NCI-H187 (cell line): ENCODE measurements around the gene UST.
"Not testable (repeated sequence)": the region's sequence is repeated elsewhere in the genome, so short reads cannot be mapped to it uniquely, and the experiment has no call there.

Experiments
- DNase-seq, 2 experiments: peaks; one replicate each; lab custom pipeline; 2025; lab: John Stamatoyannopoulos, UW

The UST gene

DNA sequence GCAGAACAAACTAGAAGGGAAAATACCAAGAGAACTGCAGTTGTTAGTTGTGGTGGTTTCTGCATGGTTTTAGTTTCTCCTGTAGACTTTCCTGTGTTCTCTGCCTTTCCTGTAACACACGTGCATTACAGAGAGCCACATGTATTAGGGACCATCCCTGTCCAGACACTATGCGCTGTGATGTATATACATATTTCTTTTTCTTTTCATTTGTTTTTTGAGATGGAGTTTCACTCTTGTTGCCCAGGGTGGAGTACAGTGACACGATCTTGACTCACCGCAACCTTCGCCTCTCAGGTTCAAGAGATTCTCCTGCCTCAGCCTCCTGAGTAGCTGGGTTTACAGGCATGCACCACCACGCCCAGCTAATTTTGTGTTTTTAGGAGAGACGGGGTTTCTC lies 292.2 kb downstream of the UST start:
- DNase-seq, result not testable (repeated sequence)

DNA sequence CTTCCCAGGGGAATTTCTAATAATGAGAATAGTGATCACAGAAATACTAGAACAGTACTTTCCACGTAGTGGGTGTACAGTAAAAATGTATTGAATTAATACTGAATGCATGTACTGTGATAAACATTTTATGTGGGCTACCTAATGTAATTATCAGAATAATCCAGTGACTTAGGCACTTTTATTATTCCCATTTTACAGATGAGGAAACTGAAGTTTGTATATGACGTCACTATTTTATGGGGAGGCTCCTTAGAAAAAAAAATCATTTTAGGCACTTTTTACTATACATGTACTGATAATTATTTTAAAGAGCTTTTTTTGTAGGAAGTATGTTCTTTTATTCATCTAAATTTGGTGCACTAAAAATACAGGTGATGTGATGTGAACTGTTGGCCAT lies 295.1 kb downstream of the UST start:
- DNase-seq, result no peak

DNA sequence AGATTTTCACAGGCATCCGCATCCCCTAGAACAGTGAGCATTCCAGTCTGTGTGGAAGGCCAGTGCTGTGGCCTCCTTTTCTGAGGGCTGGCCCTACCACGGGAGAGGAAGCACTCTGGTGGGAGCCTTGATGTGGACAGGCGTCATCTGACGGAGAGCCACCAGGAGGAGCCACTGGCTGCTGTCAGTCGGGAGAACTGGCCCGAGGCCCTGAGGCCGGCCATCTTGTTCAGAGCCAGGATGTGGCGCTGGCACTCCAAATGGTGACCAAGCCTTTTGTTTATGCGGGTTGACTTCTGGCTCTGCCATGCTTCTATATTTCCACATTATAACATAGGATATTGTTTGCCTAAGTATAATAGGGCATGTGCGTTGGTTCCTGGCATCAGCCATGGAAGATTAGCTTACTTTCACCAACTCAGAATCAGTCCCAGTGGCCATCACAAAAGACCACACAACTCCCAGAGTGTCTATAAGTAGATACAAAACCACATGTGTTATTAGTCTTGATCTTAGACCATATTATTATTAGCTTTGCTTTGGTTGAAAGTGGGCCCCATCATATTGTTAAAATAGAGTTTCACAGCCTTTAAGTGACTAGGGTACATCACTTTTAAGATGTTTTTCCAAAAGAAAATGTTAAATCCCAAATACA lies 296.8 kb downstream of the UST start:
- DNase-seq, result no peak

DNA sequence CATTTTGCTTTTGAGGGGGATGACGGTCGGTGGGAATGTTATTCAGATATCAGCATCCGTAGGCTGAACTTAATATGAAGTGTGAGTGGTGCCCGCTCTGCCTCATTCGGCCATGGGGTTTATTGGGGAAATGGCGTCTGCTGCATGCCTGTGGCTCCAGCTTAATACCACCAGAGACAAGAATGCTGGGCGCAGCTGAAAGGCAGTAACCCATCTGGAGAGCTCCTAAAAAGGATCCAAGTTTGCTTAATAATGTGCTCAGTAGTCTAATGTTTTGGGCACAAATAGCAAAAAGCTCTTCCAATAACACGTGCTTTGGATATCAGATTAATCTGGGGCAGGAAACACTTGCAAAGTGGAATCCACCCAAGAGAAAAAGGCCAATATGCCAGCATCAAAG lies 297.7 kb downstream of the UST start:
- no peak for DNase-seq

DNA sequence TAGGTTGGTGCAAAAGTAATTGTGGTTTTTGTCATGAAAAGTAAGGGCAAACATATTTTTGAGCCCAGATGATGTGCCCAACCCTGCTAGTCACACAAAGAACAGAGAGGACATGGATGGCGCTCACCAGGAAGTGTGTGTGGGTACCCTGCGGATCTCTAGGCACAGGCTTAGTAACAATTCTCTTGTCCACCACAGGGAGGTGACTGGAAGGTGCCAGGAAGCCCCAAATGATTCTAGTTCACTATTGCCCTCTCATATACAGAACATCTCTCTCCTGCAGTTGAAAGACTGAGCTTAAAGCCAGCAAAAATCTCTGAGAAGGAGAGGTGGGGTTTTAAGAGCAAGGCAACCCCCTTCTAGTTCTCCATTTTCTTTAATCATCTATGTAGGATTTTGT lies 298.6 kb downstream of the UST start:
- DNase-seq, result no peak

DNA sequence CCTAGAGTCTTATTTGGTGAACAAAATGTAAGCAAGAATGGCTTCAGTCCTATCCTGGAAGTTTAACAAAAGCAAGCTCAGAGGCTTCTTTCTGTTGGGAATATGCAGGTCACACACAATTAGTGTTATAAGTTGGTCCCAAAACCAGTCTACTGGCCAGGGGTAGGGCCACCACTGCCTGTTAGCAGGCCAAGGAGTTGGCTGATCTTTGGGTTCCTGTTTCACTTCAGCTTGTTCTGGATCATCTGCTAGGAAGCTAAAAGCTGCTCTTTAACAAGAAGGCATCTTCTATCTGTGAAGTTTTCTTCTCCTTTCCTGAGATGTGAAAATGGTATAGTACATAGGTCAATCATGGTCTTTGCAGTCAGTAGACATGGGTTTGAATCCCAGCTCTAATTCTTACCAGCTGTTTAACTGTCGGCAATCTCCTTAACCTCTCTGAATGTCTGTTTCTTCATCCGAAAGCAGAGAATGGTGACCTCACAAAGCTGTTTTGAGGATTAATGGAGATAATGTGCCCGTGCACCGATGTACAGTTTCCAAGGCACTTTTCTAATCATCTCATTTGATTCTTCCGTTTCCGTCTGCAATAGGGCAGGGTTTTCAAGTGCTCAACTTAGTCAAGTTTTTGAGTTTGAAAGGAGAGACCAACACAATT lies 299.5 kb downstream of the UST start:
- DNase-seq, result no peak

DNA sequence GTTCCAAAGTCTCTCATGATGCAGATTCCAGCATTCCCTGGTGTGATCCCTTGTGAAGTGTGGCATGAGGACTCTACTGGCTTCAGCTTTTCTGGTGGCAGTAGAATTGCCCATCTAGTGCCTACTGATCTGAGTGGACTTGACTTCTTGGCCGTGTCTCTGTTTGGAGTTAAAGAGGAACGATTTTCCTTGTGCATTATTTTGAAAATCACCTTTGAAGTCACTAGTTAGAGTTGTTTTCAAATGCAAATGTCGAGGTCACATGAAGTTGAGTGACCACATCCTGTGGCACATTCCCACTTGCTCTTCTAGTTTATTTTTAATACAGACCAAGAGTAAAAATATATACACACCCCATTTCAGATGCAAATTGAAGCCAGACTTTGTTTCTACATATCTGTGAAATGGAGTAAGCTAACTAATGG lies 300.0 kb downstream of the UST start:
- DNase-seq, result no peak

DNA sequence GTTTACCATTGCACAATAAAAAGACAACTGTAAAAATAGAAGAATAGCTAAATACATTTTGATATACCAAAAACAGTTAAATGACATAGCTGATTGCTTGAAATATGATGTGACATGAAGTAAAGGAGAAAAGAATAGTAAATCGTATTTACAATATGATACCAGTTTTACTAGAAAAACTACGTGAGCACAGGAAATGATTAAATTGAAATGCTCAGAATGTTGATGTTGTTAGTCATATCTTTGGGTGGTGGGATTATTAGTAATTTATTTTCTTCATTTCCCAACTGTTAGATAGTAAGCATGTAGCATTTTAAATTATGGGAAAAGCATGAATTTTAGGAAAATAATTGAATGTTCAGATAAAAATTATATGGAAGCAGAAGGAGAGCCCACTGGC lies 302.4 kb downstream of the UST start:
- no peak for DNase-seq

DNA sequence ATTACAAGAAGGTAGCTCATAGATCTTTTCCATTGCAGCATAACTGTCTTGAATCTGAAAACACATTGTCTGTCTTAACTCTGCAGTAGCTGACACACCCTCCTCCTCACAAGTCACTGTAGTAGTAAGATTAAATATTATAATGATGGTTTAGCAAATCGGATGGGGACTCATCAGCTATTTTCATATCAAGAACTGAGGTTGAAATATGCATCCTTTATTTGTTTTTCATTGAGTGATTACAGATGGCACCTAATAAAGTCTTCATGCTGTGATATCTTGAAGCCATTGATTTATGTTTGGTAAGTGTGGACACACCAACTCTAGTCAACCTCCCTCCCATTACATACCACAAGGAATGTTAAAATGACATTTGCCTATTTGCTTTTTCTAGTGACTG lies 303.3 kb downstream of the UST start:
- no peak for DNase-seq

DNA sequence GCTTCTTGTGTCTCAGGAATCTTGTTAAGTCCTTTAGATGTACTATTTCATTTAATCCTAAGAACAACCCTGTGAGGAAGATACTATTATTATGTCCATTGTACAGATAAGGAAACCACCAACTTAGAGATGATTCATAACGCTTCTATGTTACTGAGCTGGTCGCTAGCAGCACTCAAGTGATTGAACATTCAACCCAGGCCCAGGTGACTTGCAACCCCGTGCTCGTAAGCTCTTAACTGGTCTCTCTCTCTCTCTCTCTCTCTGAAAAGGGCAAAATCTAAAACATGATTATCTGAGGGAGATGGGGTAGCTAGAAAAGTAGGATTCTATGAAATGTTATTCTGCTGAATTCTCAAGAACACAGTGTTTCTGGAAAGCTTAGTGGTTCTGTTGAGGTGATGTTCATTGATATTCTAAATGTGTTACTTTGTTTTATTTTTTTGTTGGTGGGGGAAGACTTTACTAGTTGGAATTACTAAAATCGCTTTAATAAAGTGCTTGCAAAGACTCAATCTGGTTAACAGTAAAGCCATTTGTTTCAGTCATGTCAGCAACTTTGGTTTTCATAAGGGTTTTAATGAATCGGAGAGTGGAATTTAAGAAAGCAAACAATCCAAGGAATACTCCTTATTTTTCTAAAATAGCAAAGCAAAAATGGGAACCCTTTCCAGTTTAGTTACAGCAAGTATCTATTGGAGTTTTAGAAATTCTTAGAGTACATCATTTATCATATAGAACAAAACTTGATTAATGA lies 305.7 kb downstream of the UST start:
- no peak for DNase-seq

DNA sequence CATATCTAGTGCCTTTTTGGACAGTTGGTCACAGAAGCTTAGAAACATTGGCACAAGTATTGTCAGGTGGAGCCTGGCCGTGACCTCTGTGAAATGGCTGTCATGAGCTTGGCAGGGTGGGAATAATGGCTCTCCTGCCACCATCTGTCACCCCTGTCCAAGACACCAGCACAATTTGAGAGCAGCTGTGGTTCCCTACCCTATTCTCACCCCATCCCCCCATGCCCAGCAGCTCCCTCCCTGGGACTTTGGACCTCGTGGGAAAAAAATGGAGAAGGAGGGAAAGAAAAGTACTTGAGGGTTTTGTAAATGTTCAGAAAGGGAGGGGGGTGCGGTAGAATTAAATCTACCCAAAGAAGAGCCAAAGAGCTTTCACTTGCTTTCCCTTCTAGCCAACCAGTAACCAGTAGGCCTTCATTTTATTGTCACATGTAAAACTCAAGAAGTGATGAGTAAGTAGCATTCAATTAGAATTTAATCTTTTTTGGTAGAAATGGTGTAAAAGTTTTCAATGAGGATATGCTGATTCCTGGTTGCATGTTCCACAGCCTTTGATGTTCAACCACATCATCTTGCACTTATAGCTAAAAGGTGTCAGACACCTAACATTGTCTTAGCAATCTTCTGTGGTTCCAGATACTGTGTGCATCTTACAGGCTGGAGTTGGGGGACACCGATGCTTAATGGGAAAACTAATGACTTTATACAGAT lies 307.2 kb downstream of the UST start:
- DNase-seq, result no peak

DNA sequence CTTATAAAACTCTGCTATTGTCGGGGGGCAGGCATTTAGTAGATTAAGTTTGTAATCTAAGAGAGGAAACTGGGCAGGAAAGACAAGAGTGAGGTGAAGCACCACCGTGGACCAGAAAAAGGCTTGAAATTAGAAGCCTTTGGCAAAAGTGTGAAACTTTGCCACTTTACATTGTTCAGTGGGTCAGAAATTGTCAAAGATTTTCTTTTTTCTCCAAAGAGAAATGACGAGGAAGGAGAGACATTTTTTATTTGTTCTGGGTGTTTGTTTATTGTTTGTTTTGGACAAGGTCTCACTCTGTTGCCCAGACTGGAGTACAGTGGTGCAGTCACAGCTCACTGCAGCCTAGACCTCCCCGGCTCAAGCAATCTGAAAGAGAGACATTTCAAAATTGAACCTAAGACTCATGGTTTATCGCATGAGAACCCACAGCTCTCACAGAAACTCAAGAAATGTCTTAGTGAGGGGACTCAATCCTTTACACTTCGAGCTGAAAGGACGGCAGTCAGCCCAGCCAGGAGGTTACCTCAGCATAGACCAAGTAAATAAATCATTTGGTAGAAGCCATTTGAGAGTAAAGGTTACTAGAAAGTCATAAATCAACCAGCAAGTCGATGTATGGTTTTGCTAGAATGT lies 307.8 kb downstream of the UST start:
- DNase-seq, result no peak

DNA sequence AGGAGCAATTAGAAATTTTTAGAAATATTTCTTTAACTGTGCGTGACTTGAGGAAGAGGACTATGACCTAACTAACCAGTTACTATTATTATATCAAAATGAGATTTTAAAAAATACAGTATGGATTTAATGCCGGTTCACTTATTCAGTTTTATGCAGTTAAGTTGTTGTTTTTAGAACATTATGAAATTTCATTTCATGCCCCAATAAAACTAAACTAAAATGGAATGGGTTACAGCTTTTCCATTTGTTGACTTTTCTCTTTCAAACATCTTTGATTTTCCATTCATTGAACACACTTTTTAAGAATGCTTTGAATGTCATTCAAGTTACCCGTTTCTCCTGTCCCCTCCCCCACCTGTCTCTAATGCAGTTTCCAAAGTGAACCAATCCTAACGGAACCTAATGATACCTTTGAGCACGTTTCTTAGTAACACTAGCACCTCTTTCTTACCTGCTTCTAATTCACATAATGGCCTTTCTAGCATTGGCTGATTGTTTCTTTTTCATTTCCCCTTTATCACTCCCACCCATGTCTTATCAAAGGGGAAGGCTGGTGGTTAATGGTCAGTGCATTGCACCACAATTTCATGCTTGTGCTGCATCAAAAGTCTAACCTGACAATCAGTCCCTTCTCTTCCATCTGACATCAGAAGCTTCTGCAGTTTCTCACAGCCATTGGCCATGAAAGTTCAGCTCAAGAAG lies 308.5 kb downstream of the UST start:
- no peak for DNase-seq

DNA sequence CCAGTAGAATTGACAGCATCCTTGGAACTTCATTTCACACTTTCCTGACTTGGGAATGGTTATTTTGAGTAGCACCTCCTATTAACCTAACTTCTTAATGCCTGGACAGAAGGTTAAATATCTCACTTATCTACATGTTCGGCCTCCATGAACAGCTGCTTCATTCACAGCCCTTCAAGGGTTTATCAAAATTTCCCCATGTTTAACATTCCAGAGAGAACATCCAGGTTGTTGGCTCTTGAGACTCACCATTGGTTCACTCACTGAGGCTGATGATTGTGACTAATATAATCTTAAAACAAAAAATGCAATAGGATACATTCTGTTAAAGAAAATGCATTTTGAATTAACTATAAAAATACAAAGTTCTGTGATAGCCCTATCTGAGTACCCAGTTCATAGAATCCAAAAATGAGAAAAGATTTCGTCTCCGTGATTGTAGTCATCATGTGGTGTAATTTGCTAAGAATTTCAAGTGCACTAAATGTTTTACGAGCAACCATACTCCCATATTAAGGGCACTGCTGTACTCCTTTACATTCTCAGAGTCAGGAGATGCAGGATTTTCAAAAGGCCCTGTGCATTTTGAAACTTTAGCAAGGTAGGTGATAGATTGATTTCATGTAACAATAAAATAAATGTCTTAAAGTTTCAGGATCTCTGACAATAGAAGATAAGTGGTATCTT lies 310.1 kb downstream of the UST start:
- no peak for DNase-seq

DNA sequence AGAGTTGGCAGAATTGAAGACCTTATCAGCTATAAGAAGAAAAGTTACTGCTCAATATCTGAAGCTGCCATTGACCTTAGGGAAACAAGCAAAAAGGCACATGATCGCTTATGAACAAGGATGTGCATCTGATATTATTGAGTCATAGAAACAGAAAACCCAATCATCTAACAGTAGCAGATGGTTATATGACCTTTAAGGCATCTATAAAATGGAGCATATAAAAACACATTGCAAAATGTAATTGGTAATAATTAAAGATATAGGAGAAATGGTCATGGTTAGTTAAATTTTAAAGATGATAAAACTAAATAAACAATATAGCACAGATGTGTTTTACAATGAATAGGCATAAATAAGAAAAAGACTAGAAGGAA lies 310.6 kb downstream of the UST start:
- DNase-seq, result no peak

DNA sequence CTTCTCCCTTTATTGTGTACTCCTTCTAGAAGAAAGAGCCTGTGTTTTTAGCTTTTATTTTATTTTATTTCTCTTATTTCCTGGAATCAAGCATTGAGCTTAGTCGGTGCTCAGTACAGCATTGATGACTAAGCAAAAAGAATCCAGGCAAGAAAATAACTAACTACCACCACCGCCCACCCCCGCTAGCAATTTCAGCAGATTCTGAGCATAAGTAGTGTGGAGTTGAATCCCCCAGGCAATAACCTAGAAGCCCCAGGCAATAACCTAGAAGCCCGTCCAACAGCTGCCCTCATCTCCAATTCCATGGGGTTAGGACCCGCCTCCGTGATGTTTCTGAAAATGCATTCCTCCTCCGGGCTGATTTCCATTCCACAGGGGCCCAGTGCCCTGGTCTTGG lies 312.7 kb downstream of the UST start:
- DNase-seq, result no peak

DNA sequence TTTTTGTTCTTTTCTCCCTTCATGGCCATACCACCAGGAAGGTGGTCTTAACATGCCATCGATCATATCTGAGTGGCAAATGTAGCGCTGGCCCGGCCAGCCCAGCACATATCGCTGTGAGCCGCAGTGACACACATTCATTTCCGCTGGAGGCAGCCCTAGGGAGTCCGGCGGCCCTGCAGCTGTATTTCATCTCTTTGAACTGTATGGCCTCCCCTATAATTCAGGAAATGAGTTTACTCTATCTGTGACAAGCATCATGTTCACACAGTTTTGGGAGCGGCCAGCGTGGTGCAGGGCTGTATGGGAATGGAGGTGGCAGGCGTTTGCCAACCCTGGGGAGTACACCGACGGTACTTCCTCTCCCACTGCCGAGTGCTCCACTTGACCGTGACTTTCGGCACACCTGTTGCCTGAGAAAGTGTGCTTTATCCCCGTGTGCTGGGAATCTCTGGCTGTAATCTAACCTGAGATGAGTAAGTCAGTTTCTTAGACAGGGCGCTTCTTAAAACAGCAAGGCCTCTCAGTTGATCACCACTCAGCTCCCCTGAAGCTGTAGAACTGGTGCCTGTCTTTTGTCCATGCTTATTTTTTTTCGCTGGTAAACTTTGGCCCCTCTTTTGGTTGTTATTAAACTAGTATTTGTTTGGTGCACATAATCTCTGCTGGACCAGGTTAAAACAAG lies 313.6 kb downstream of the UST start:
- DNase-seq, result peak in 1 of 2 experiments; percentile 26

DNA sequence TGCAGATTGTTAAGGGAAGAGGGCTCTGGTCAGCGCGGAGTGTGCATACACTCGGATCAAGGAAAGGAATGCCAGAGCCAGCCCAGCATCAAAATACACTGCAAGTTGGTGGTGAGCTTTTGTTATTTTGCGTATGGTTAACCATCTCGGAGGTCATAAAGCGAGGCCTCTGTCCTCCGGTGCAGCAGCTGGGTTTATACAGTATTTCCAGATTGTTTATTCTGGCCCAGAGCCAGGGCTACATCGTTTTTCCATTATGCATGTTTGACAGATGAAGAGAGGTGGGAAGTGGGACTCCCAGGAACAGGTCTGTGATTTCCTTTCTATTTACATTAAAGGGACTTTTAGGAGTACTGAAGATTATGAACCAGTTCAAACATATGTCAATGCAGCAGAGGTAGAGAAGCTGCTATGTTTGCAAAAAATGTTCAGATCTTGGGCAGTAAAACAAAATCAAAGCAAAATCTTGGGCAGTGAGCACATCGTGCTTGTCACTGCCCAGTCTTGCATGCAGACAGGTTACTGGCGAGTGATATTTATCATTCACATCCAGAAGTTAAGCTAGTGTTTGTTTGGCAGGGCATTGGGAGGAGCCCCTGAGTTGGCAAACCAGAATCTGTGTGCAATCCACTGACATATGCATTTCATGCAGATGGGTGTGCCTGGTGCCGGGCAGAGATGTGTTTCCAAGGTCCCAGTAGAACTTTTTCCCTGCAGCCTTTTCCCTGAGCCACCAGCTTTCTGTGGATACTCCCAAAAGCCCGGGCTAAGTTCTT lies 314.3 kb downstream of the UST start:
- DNase-seq, result peak; percentile 43 to 73

DNA sequence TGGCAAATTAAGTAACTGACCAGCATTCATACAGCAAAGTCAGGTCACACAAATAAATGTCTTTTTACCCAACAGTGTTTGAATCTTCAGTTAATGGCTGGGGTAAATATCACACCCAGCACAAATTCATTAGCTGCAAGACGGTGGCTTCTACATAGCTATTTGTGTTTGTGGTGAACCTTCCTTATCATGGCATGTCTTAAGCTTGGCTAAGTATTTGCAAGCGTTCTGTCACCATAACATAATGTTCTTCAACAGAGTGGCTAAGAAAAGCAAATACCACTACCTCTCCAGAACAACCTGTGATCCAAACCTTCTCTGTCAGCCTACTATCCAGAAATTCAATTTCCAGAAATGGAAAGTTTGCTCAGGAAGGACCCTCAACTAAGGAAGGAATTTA lies 315.1 kb downstream of the UST start:
- DNase-seq, result no peak
